HCT116 (cell line): ENCODE measurements around the gene MTUS2. TPM values are rescaled to one million over a fixed set of nuclear protein-coding genes. Genes with fewer than 3 reads are reported as not detected.

ENCODE experiments used
- ATAC-seq: fragments of 200-7000 bp; cut with Tn5 transposase; 2 replicates; pipeline ENCODE4 v1.9.1; 2020; ENCODE audit warnings: mild to moderate bottlenecking, moderate library complexity
- Bru-seq: library from RNA; stranded (reverse); fragments of 400-500 nt; gene quantifications from one replicate; lab custom pipeline; 2021; lab: Mats Ljungman, UMichigan
- BruChase-seq, 2 experiments: library from RNA; stranded (reverse); fragments of 400-500 nt; gene quantifications; one replicate each; lab custom pipeline; 2021; lab: Mats Ljungman, UMichigan
- BruUV-seq: library from RNA; stranded (reverse); fragments of 400-500 nt; replicated peaks from 2 replicates; lab custom pipeline; 2021; lab: Mats Ljungman, UMichigan
- CTCF ChIA-PET: fragments of 300-600 bp; sonication (Branson Sonifier 250); formaldehyde crosslinking; loops from one replicate; lab custom pipeline; 2021; ENCODE audit warnings: antibody characterized with exemption; lab: Charles Lee
- POLR2A ChIA-PET: fragments of 300-600, 350-600 bp; sonication (Branson Sonifier 250); formaldehyde crosslinking; loops from one replicate; lab custom pipeline; 2021; ENCODE audit warnings: antibody characterized with exemption; lab: Charles Lee
- RAD21 ChIA-PET, 2 experiments: fragments of 300-600 bp; sonication (Branson Sonifier 250); formaldehyde crosslinking; loops; one replicate each; lab custom pipeline; 2023; ENCODE audit warnings: low total read pairs in 2 of 2; ENCODE audit not compliant: uncharacterized antibody in 2 of 2, unreplicated experiment in 2 of 2, low non-redundant PET in 1 of 2; lab: Charles Lee
- DNase-seq: peaks from one replicate; pipeline ENCODE4 v3.0.0-alpha.2; 2010; ENCODE audit warnings: low read depth, low spot score
- H2AFZ ChIP-seq: fragments of 200-600 bp; shearing (Covaris generic), sonication (generic); 2 replicates; pipeline ENCODE4 v1.6.1; 2017; ENCODE audit warnings: low read depth, mixed run types, mixed read lengths, antibody characterized with exemption, low read length; ENCODE audit not compliant: poor library complexity, severe bottlenecking
- H3K27ac ChIP-seq: 2 replicates; pipeline ENCODE4 v1.5.1; 2012; ENCODE audit warnings: low read depth, low read length
- H3K27me3 ChIP-seq: fragments of 200-600 bp; sonication (generic); 2 replicates; pipeline ENCODE4 v1.6.1; 2016; ENCODE audit warnings: mixed run types, low read length, mixed read lengths; ENCODE audit not compliant: insufficient read depth
- H3K36me3 ChIP-seq, 2 experiments: fragments of 200-500 bp in 1 of 2; fragments of 200-600 bp in 1 of 2; sonication (Bioruptor generic) in 1 of 2; sonication (generic) in 1 of 2; 2 replicates each; pipeline versions ENCODE4 v1.5.1 to v1.6.1; 2014 to 2016; ENCODE audit warnings: low read length in 2 of 2, inconsistent platforms in 1 of 2, mixed read lengths in 1 of 2, mixed run types in 1 of 2; ENCODE audit not compliant: insufficient read depth in 2 of 2, control insufficient read depth in 1 of 2
- H3K4me1 ChIP-seq, 2 experiments: fragments of 200-600 bp in 1 of 2; sonication (generic) in 1 of 2; 2 replicates each; pipeline versions ENCODE4 v1.5.1 to v1.6.1; 2012 to 2017; ENCODE audit warnings: low read length in 2 of 2, inconsistent platforms in 1 of 2, mild to moderate bottlenecking in 1 of 2, mixed read lengths in 1 of 2, mixed run types in 1 of 2, moderate library complexity in 1 of 2; ENCODE audit not compliant: insufficient read depth in 2 of 2, control insufficient read depth in 1 of 2
- H3K4me2 ChIP-seq: fragments of 200-600 bp; sonication (generic); 2 replicates; pipeline ENCODE4 v1.6.1; 2017; ENCODE audit warnings: mixed run types, low read length, mixed read lengths
- H3K4me3 ChIP-seq, 2 experiments: fragments of 200-600 bp in 1 of 2; sonication (generic) in 1 of 2; replicated peaks in 1 of 2; 2 replicates each; pipeline ENCODE4 v1.5.1; 2011 to 2016; ENCODE audit warnings: low read length in 2 of 2, control low read depth in 1 of 2, low read depth in 1 of 2, mild to moderate bottlenecking in 1 of 2, mixed read lengths in 1 of 2, mixed run types in 1 of 2
- H3K79me2 ChIP-seq: fragments of 200-600 bp; sonication (generic); 2 replicates; pipeline ENCODE4 v1.6.1; 2017; ENCODE audit warnings: mild to moderate bottlenecking, mixed run types, low read length, moderate library complexity, mixed read lengths; ENCODE audit not compliant: insufficient read depth
- H3K9ac ChIP-seq: fragments of 200-600 bp; sonication (generic); 2 replicates; pipeline ENCODE4 v1.6.1; 2016; ENCODE audit warnings: low read length, mixed read lengths
- H3K9me2 ChIP-seq: fragments of 200-600 bp; sonication (generic), shearing (Covaris generic); 2 replicates; pipeline ENCODE4 v1.6.1; 2017; ENCODE audit warnings: mixed run types, mild to moderate bottlenecking, moderate library complexity; ENCODE audit not compliant: insufficient read depth
- H3K9me3 ChIP-seq, 2 experiments: fragments of 200-500 bp in 1 of 2; fragments of 200-600 bp in 1 of 2; sonication (Bioruptor generic) in 1 of 2; sonication (generic) in 1 of 2; 2 replicates each; pipeline ENCODE4 v1.6.1; 2014 to 2017; ENCODE audit warnings: low read length in 2 of 2, mixed read lengths in 2 of 2, inconsistent platforms in 1 of 2, low read depth in 1 of 2, mild to moderate bottlenecking in 1 of 2, mixed run types in 1 of 2, moderate library complexity in 1 of 2; ENCODE audit not compliant: control insufficient read depth in 1 of 2, insufficient read depth in 1 of 2
- H4K20me1 ChIP-seq: fragments of 200-600 bp; sonication (generic), shearing (Covaris generic); 2 replicates; pipeline ENCODE4 v1.6.1; 2017; ENCODE audit warnings: mixed run types, mild to moderate bottlenecking, moderate library complexity; ENCODE audit not compliant: insufficient read depth
- CBX3 ChIP-seq: IDR thresholded peaks from 2 replicates; pipeline ENCODE4 v1.6.1; 2012; ENCODE audit warnings: low read depth
- EGR1 ChIP-seq: IDR thresholded peaks from 2 replicates; pipeline ENCODE4 v1.6.1; 2012; ENCODE audit warnings: low read depth
- EZH2 ChIP-seq: fragments of 200-600 bp; sonication (generic); IDR thresholded peaks from 2 replicates; pipeline ENCODE4 v1.6.1; 2017; ENCODE audit warnings: antibody characterized with exemption, mixed run types
- YY1 ChIP-seq: IDR thresholded peaks from 2 replicates; pipeline ENCODE4 v1.6.1; 2011; ENCODE audit warnings: low read length, low read depth, moderate library complexity, mild to moderate bottlenecking; ENCODE audit not compliant: insufficient replicate concordance; ENCODE audit errors: extremely low read depth
- ZNF274 ChIP-seq: fragments of 200-500 bp; sonication (Bioruptor generic); IDR thresholded peaks from 2 replicates; pipeline ENCODE4 v1.6.1; 2014; ENCODE audit warnings: mild to moderate bottlenecking, low read depth, low read length, inconsistent platforms
- intact Hi-C: fragments of 100-400 bp; cut with micrococcal nuclease; formaldehyde crosslinking; loops from 2 replicates; pipeline ENCODE4 v1.10.0; 2022
- long read RNA-seq: library from polyadenylated mRNA; unstranded; transcript quantifications from one replicate; pipeline ENCODE4 v2.0.0, GENCODE V29; 2021; ENCODE audit not compliant: unreplicated experiment
- polyA plus RNA-seq: library from polyadenylated mRNA; unstranded; fragments of >200 nt; gene quantifications from 2 replicates; pipeline ENCODE4 v1.2.1, GENCODE V29; 2012; ENCODE audit warnings: missing spikeins
- total RNA-seq: library from RNA; stranded (reverse); gene quantifications from one replicate; pipeline ENCODE4 v1.2.1, GENCODE V29; 2021; ENCODE audit not compliant: unreplicated experiment

MTUS2 gene
- total RNA-seq, result 0.02 TPM
- 0.02 and 0.03 TPM in 2 replicates for polyA plus RNA-seq
- Bru-seq, nascent RNA, result percentile 7 among the genes with signal in this experiment
- BruChase-seq, experiment 1, labeled RNA remaining after a 6-hour chase, result percentile 7 among the genes with signal in this experiment
- BruChase-seq, experiment 2, labeled RNA remaining after a 2-hour chase, result percentile 10 among the genes with signal in this experiment
- long read RNA-seq, result 0 reads

- no peak for TF ChIP-seq EZH2
- TF ChIP-seq YY1, result no peak
- TF ChIP-seq ZNF274, result no peak
- TF ChIP-seq CBX3, result no peak
- TF ChIP-seq EGR1, result 0 out of 2 replicates have a peak, but pooled peaks have one; percentile 19
- no peaks in the 10 kb centered on the region for H3K79me2 ChIP-seq
- no peaks in the 10 kb centered on the region for H3K9me3 ChIP-seq
- peaks cover 19% of the 10 kb centered on the region; the same call in 1 of the 2 replicates for H3K27me3 ChIP-seq
- intact Hi-C loops, result no loop called here
- BruUV-seq, result no TSS peak
- H3K9me2 ChIP-seq, result no peaks in the 10 kb centered on the region
- no peaks in the 10 kb centered on the region for H3K36me3 ChIP-seq
- H3K4me2 ChIP-seq, result peak within 1 kb of the TSS; percentile 63
- no peak within 1 kb of the TSS for H3K9ac ChIP-seq
- CTCF ChIA-PET, result interaction anchor here (0.7 to 1.0 kb wide), 2 partner anchors 14 to 24 kb away, joined by 3 to 4 read pairs; no protein-coding TSS in a partner anchor
- H3K4me3 ChIP-seq, result peak within 1 kb of the TSS; percentile 8 to 40; a peak in 3 of 4 replicates
- no peaks in the 10 kb centered on the region for H4K20me1 ChIP-seq
- POLR2A ChIA-PET, result no interaction called here
- no peak for DNase-seq
- H3K27ac ChIP-seq, result no peak within 1 kb of the TSS
- no peak for ATAC-seq
- peak within 1 kb of the TSS; percentile 3 for H2AFZ ChIP-seq
- RAD21 ChIA-PET, result interaction anchor here in 1 of 2 experiments (0.6 kb wide), 1 partner anchor 22 kb away, joined by 4 read pairs; no protein-coding TSS in a partner anchor
- H3K4me1 ChIP-seq, result peaks cover 3 to 8% of the 10 kb centered on the region in 2 experiments; a peak in 2 of 4 replicates
Measured at GRCh38 chr13:28820099-28821051, at the start of gene MTUS2. Gene MTUS2 (plus strand): TSS chr13:28820339.
